Motor neuron (in vitro differentiated cells): ENCODE measurements around the gene SPTLC3. TPM values are rescaled to one million over a fixed set of nuclear protein-coding genes. Genes with fewer than 3 reads are reported as not detected.
A peak's percentile ranks its signal among the peaks of the same experiment; 100 is the strongest.
"Not testable (repeated sequence)": the region's sequence is repeated elsewhere in the genome, so short reads cannot be mapped to it uniquely, and the experiment has no call there.

Experiments
- ATAC-seq, 8 experiments: fragments of 200-7000 bp; cut with Tn5 transposase; replicated peaks in 6 of 8; 2 replicates each; pipeline ENCODE4 v1.8.0; 2021; ENCODE audit warnings: mild to moderate bottlenecking in 8 of 8, moderate library complexity in 8 of 8
- H3K27ac ChIP-seq, 2 donors: fragments of 250-450 bp; sonication (Bioruptor Pico); 2 replicates each; pipeline ENCODE4 v1.9.0; 2021; ENCODE audit warnings: antibody characterized with exemption in 2 of 2, mild to moderate bottlenecking in 2 of 2, moderate library complexity in 1 of 2
- H3K4me1 ChIP-seq, 2 donors: fragments of 250-450 bp; sonication (Bioruptor Pico); replicated peaks in 1 of 2; 2 replicates each; pipeline ENCODE4 v1.6.1; 2021; ENCODE audit warnings: antibody characterized with exemption in 2 of 2, mild to moderate bottlenecking in 2 of 2, moderate library complexity in 1 of 2
- H3K4me3 ChIP-seq, 5 donors: fragments of 250-450 bp; sonication (Bioruptor Pico); 2 replicates each; pipeline ENCODE4 v1.9.0; 2021; ENCODE audit warnings: antibody characterized with exemption in 5 of 5, mild to moderate bottlenecking in 5 of 5, moderate library complexity in 4 of 5
- WGBS, 10 experiments: fragments of 450-650 bp; shearing (Covaris generic); methylation state at CpG; one replicate each; pipeline ENCODE4 v1.0.0; 2022; 5-methylcytosine and 5-hydroxymethylcytosine counted together
- in situ Hi-C, 9 experiments: fragments of 400-800 bp; cut with MboI; loops; one replicate each; pipeline ENCODE4 v1.15.0; 2021; ENCODE audit warnings: low sequenced_read_pairs in 9 of 9, low pct_unique_long_range_greater_than_20kb in 2 of 9; ENCODE audit not compliant: unreplicated experiment in 9 of 9
- total RNA-seq, 8 experiments: library from RNA; unstranded; fragments of 300-600 nt; gene quantifications; 2 replicates each; pipeline versions ENCODE4 v1.2.3 to v1.2.4, GENCODE V29; 2022

Gene SPTLC3
- total RNA-seq, 8 experiments from 2014 or later: 0.04 to 4.8 (median 0.78) TPM

- H3K4me1 ChIP-seq: no peaks in the 10 kb centered on the region
- ATAC-seq: no peak
- WGBS, 10 experiments: 27 to 95% (median 79%) methylated on average over 2 to 4 of the region's 4 CpGs; no CpG with 5 or more reads in 4 of the 10 experiments
- H3K4me3 ChIP-seq: no peak overlapping the region
- H3K27ac ChIP-seq: no peak overlapping the region
- in situ Hi-C loops: no loop called here
Measured at GRCh38 chr20:12975833-12976608, 32.8 kb upstream of the SPTLC3 start.

- WGBS, 10 experiments: 60 to 100% (median 79%) methylated on average over 1 to 6 of the region's 6 CpGs; no CpG with 5 or more reads in 1 of the 10 experiments
- H3K4me3 ChIP-seq: no peak overlapping the region
- H3K4me1 ChIP-seq: no peaks in the 10 kb centered on the region
- ATAC-seq: no peak
- in situ Hi-C loops: no loop called here
- H3K27ac ChIP-seq: no peak overlapping the region
Measured at GRCh38 chr20:12976720-12977309, 32.0 kb upstream of the SPTLC3 start.

GRCh38 chr20:12977328-12978125 is 31.2 kb upstream of the SPTLC3 start:
- in situ Hi-C loops: no loop called here
- no peak for ATAC-seq
- Histone ChIP-seq H3K27ac (no peak overlapping the region), H3K4me3 (no peak overlapping the region), H3K4me1 (no peaks in the 10 kb centered on the region)
- WGBS, 10 experiments: 67 to 95% (median 81%) methylated on average over 2 to 3 of the region's 3 CpGs

GRCh38 chr20:12978126-12978394 is 30.7 kb upstream of the SPTLC3 start:
- H3K4me1 ChIP-seq: no peaks in the 10 kb centered on the region
- in situ Hi-C loops: no loop called here
- WGBS, 10 experiments: 83 to 100% (median 93%) methylated on average over 1 of the region's 1 CpG; no CpG with 5 or more reads in 3 of the 10 experiments
- no peak overlapping the region for H3K27ac ChIP-seq
- H3K4me3 ChIP-seq: no peak overlapping the region
- ATAC-seq: no peak

GRCh38 chr20:12978613-12979495 is 29.9 kb upstream of the SPTLC3 start:
- no peak for ATAC-seq
- Histone ChIP-seq H3K4me3 (no peak overlapping the region), H3K4me1 (no peaks in the 10 kb centered on the region), H3K27ac (no peak overlapping the region)
- WGBS, 10 experiments: 51 to 95% (median 85%) methylated on average over 2 to 4 of the region's 4 CpGs
- in situ Hi-C loops: no loop called here

- H3K4me1 ChIP-seq, H3K4me3 ChIP-seq, in situ Hi-C loops, ATAC-seq, H3K27ac ChIP-seq: not testable (repeated sequence)
- 52 to 100% (median 87%) methylated on average over 1 to 3 of the region's 3 CpGs for WGBS, 10 experiments
Measured at GRCh38 chr20:12979713-12980112, 29.1 kb upstream of the SPTLC3 start.

GRCh38 chr20:12982098-12982497 is 26.7 kb upstream of the SPTLC3 start:
- no peak overlapping the region for H3K4me3 ChIP-seq
- no peaks in the 10 kb centered on the region for H3K4me1 ChIP-seq
- 60 to 100% (median 80%) methylated on average over 1 to 2 of the region's 2 CpGs; no CpG with 5 or more reads in 4 of the 10 experiments for WGBS, 10 experiments
- in situ Hi-C loops: no loop called here
- no peak overlapping the region for H3K27ac ChIP-seq
- ATAC-seq: no peak

GRCh38 chr20:12984069-12984765 is 24.6 kb upstream of the SPTLC3 start:
- Histone ChIP-seq H3K4me3 (no peak overlapping the region), H3K4me1 (no peaks in the 10 kb centered on the region), H3K27ac (no peak overlapping the region)
- ATAC-seq: no peak
- in situ Hi-C loops: no loop called here
- WGBS, 10 experiments: 80 to 100% (median 92%) methylated on average over 1 to 2 of the region's 2 CpGs; no CpG with 5 or more reads in 4 of the 10 experiments

GRCh38 chr20:12984863-12985262 is 23.9 kb upstream of the SPTLC3 start:
- WGBS, 10 experiments: 0 to 100% (median 55%) methylated on average over 1 to 2 of the region's 2 CpGs
- no peak for ATAC-seq
- Histone ChIP-seq H3K4me1 (no peaks in the 10 kb centered on the region), H3K4me3 (no peak overlapping the region), H3K27ac (no peak overlapping the region)
- in situ Hi-C loops: no loop called here

GRCh38 chr20:12987261-12987660 is 21.5 kb upstream of the SPTLC3 start:
- 19 to 90% (median 59%) methylated on average over 1 to 3 of the region's 3 CpGs for WGBS, 10 experiments
- no peak for ATAC-seq
- Histone ChIP-seq H3K27ac (no peak overlapping the region), H3K4me3 (no peak overlapping the region), H3K4me1 (no peaks in the 10 kb centered on the region)
- in situ Hi-C loops: no loop called here

- Histone ChIP-seq H3K27ac (no peak overlapping the region), H3K4me1 (no peaks in the 10 kb centered on the region), H3K4me3 (no peak overlapping the region)
- ATAC-seq: peak in 2 of 8 experiments; percentile 42 to 47
- in situ Hi-C loops: no loop called here
- WGBS, 10 experiments: 10 to 100% (median 75%) methylated on average over 1 to 3 of the region's 3 CpGs; no CpG with 5 or more reads in 1 of the 10 experiments
Measured at GRCh38 chr20:12989586-12990115, 19.1 kb upstream of the SPTLC3 start.

GRCh38 chr20:12997128-12997655 is 11.6 kb upstream of the SPTLC3 start:
- in situ Hi-C loops: no loop called here
- no peak for ATAC-seq
- no peak overlapping the region for H3K4me3 ChIP-seq
- 35 to 100% (median 71%) methylated on average over 2 of the region's 2 CpGs; no CpG with 5 or more reads in 2 of the 10 experiments for WGBS, 10 experiments
- no peaks in the 10 kb centered on the region for H3K4me1 ChIP-seq
- H3K27ac ChIP-seq: no peak overlapping the region
